Measurements from ENCODE around the gene TIGAR.

Gene TIGAR

GRCh38 chr12:4378772-4379171, 57.8 kb downstream of the TIGAR start:
- Histone ChIP-seq H3K36me3 (ENCODE audit: control insufficient read depth, insufficient read depth, low read length) (no peaks in the 10 kb centered on the region), H3K4me3 (replicated peaks; ENCODE audit: low read depth, low read length) (no peak overlapping the region), H3K27me3 (replicated peaks; ENCODE audit: control insufficient read depth, insufficient read depth, low read length) (no peaks in the 10 kb centered on the region; the same call in 1 of the 2 replicates)
- TF ChIP-seq, protein P1, sequence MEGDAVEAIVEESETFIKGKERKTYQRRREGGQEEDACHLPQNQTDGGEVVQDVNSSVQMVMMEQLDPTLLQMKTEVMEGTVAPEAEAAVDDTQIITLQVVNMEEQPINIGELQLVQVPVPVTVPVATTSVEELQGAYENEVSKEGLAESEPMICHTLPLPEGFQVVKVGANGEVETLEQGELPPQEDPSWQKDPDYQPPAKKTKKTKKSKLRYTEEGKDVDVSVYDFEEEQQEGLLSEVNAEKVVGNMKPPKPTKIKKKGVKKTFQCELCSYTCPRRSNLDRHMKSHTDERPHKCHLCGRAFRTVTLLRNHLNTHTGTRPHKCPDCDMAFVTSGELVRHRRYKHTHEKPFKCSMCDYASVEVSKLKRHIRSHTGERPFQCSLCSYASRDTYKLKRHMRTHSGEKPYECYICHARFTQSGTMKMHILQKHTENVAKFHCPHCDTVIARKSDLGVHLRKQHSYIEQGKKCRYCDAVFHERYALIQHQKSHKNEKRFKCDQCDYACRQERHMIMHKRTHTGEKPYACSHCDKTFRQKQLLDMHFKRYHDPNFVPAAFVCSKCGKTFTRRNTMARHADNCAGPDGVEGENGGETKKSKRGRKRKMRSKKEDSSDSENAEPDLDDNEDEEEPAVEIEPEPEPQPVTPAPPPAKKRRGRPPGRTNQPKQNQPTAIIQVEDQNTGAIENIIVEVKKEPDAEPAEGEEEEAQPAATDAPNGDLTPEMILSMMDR (IDR thresholded peaks at IDR 0.05; ENCODE audit: insufficient read depth, low read length, poor library complexity, severe bottlenecking): no peak
- DNase-seq (ENCODE audit: extremely low read depth, insufficient read length): no peak

DNA sequence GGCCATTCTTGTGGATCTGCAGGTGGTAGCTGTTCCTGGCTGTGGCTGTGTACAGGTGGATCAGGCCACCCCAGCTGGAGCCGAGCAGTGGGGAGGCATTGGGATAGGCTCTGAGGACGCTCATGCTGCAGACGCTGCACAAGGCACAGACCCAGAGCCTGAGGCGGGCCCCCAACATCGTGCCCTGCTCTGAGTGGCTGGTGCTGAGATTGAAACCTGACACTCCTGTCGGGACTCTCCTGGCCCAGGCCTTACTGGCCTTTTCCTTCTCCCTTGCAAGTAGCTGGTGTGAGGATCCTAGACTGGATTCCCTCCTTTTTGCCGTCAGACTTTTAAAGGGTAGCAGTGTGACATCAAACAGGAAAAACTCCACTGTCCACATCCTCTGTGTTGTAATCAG, 58.4 kb downstream of the TIGAR start, which contains the start of gene FGF23:
FGF23 (minus strand) TSS at position 308 of the 400 bp plus-strand sequence; CDS start at position 178, 130 bp downstream.
- no peak for DNase-seq (ENCODE audit: extremely low read depth, insufficient read length)
- H3K4me3 ChIP-seq (replicated peaks; ENCODE audit: low read depth, low read length): no peak within 1 kb of the TSS
- TF ChIP-seq, protein P1 (IDR thresholded peaks at IDR 0.05; ENCODE audit: insufficient read depth, low read length, poor library complexity, severe bottlenecking): no peak

DNA sequence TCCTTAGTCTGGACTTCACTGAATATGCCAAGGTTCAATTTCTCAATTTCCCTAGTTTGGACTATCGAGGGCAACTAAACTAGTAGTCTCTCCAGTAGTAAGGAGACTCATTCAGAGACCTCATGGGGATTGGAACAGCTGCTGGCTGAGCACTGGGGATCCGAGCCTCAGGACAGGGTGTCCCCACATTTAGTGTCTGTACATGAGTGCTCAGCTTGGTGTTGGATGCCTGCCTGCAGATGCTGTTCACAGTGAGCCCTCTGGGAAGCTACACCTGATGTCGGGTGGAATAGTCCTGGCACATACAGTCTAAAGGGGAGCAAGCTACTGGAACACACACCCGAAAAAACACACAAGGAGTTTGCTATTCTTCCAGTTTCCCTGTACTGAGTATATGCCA, 59.3 kb downstream of the TIGAR start:
- TF ChIP-seq, protein P1 (IDR thresholded peaks at IDR 0.05; ENCODE audit: insufficient read depth, low read length, poor library complexity, severe bottlenecking): no peak
- no peak for DNase-seq (ENCODE audit: extremely low read depth, insufficient read length)
- Histone ChIP-seq H3K27me3 (replicated peaks; ENCODE audit: control insufficient read depth, insufficient read depth, low read length) (no peaks in the 10 kb centered on the region; the same call in 1 of the 2 replicates), H3K4me3 (replicated peaks; ENCODE audit: low read depth, low read length) (no peak overlapping the region), H3K36me3 (ENCODE audit: control insufficient read depth, insufficient read depth, low read length) (no peaks in the 10 kb centered on the region)

More for the DNA sequence above, 58.4 kb downstream of the TIGAR start, which contains the start of gene FGF23:
- H3K36me3 ChIP-seq (ENCODE audit: control insufficient read depth, insufficient read depth, low read length): no peaks in the 10 kb centered on the region
- no peaks in the 10 kb centered on the region; the same call in 1 of the 2 replicates for H3K27me3 ChIP-seq (replicated peaks; ENCODE audit: control insufficient read depth, insufficient read depth, low read length)

DNA sequence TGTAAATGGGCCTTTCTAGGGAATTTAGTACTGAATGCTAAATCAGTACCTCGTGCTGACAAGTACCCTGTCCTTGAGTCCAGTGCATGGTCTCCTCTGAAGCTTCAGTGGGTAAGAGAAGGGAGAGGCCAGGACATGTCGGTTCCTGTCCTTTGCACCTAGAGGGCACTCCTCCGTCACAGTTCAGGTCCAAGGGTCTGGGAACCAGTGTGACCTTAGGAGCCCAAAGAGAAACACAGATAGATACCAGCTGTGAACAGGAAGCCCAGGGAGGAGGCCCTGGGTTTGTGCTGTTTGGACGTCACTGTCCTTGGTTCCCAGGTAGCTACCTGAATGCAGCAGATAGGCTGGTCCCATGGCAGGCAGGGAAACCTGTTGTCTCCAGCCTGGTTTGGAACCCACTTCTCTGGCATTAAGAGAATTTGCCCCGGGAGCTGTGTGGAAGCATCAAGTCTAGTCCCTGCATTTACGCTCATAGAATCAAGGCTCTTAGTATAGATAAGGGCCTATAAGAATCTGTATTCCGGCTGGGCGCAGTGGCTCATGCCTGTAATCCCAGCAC, 62.4 kb downstream of the TIGAR start:
- Histone ChIP-seq H3K36me3 (ENCODE audit: control insufficient read depth, insufficient read depth, low read length) (no peaks in the 10 kb centered on the region), H3K27me3 (replicated peaks; ENCODE audit: control insufficient read depth, insufficient read depth, low read length) (no peaks in the 10 kb centered on the region; the same call in 1 of the 2 replicates), H3K4me3 (replicated peaks; ENCODE audit: low read depth, low read length) (no peak overlapping the region)
- no peak for DNase-seq (ENCODE audit: extremely low read depth, insufficient read length)
- TF ChIP-seq, protein P1 (IDR thresholded peaks at IDR 0.05; ENCODE audit: insufficient read depth, low read length, poor library complexity, severe bottlenecking): peak; percentile 49

DNA sequence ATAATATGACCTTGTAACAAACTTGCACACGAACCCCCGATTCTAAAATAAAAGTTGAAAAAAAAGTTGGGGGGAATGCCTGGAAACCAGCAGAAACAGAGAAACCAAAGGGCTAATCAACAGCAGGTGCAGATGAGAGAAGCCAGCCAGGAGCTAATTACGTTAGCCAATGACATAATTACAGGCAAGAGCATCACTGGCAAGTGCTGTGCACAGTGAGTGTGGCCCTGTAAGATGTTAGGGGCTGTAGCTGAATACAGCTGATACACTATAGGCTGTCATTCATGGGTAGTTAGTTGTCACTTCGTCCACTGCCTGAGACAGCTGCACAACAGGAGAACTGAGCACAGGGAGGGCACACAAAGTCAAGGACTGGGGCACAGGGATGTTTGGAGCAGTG, 65.8 kb downstream of the TIGAR start:
- DNase-seq (ENCODE audit: extremely low read depth, insufficient read length): no peak
- Histone ChIP-seq H3K36me3 (ENCODE audit: control insufficient read depth, insufficient read depth, low read length) (no peaks in the 10 kb centered on the region), H3K27me3 (replicated peaks; ENCODE audit: control insufficient read depth, insufficient read depth, low read length) (peaks cover 3% of the 10 kb centered on the region), H3K4me3 (replicated peaks; ENCODE audit: low read depth, low read length) (no peak overlapping the region)
- TF ChIP-seq, protein P1 (IDR thresholded peaks at IDR 0.05; ENCODE audit: insufficient read depth, low read length, poor library complexity, severe bottlenecking): no peak
